CD4-positive, alpha-beta memory T cell (primary cell): ENCODE results near the gene RHD. TPM values are rescaled to one million over a fixed set of nuclear protein-coding genes. Genes with fewer than 3 reads are reported as not detected.
A peak's percentile ranks its signal among the peaks of the same experiment; 100 is the strongest.
"Not testable (repeated sequence)": the region's sequence is repeated elsewhere in the genome, so short reads cannot be mapped to it uniquely, and the experiment has no call there.

Experiments used
- CTCF ChIA-PET: fragments of 350-600 bp; sonication (Branson Sonifier 250); formaldehyde crosslinking; loops from one replicate; lab custom pipeline; 2021; ENCODE audit warnings: inconsistent platforms; ENCODE audit not compliant: partially characterized antibody; lab: Charles Lee
- POLR2A ChIA-PET: fragments of 350-600 bp; sonication (Branson Sonifier 250); formaldehyde crosslinking; loops from one replicate; lab custom pipeline; 2021; ENCODE audit not compliant: partially characterized antibody; lab: Charles Lee
- DNase-seq, 5 donors: peaks; one replicate each; pipeline versions ENCODE4 v3.0.0 to v3.0.0-alpha.2; 2020 to 2022; ENCODE audit warnings: mixed read lengths in 1 of 5
- H3K27ac ChIP-seq: one replicate; pipeline ENCODE4 v1.7.0; 2013; ENCODE audit warnings: low read depth, low read length
- H3K27me3 ChIP-seq: 2 replicates; pipeline ENCODE4 v1.7.0; 2013; ENCODE audit warnings: mild to moderate bottlenecking, low read length, moderate library complexity; ENCODE audit not compliant: insufficient read depth
- H3K36me3 ChIP-seq: 2 replicates; pipeline ENCODE4 v1.7.0; 2013; ENCODE audit warnings: mild to moderate bottlenecking, low read length, moderate library complexity; ENCODE audit not compliant: insufficient read depth
- H3K4me1 ChIP-seq: 2 replicates; pipeline ENCODE4 v1.7.0; 2013; ENCODE audit warnings: mild to moderate bottlenecking, low read length, moderate library complexity; ENCODE audit not compliant: insufficient read depth
- H3K4me3 ChIP-seq, 2 donors: one replicate each; pipeline ENCODE4 v1.7.0; 2013; ENCODE audit warnings: low read length in 2 of 2, mild to moderate bottlenecking in 1 of 2
- H3K9me3 ChIP-seq, 2 donors: one replicate each; pipeline ENCODE4 v1.7.0; 2013; ENCODE audit warnings: low read length in 2 of 2, control low read depth in 1 of 2; ENCODE audit not compliant: control insufficient read depth in 1 of 2
- H3K27ac Mint-ChIP-seq, 7 donors: one replicate each; pipeline ENCODE4 v1.8.0; 2020 to 2021; ENCODE audit warnings: mixed read lengths in 7 of 7, mild to moderate bottlenecking in 6 of 7, inconsistent platforms in 3 of 7, moderate library complexity in 3 of 7
- H3K27me3 Mint-ChIP-seq, 2 donors: one replicate each; pipeline ENCODE4 v1.8.0; 2020 to 2021; ENCODE audit warnings: mixed read lengths in 2 of 2
- H3K36me3 Mint-ChIP-seq, 2 donors: one replicate each; pipeline ENCODE4 v1.8.0; 2020 to 2021; ENCODE audit warnings: mixed read lengths in 2 of 2, inconsistent platforms in 1 of 2, mild to moderate bottlenecking in 1 of 2
- H3K4me1 Mint-ChIP-seq, 4 donors: one replicate each; pipeline ENCODE4 v1.8.0; 2020 to 2021; ENCODE audit warnings: mixed read lengths in 4 of 4, mild to moderate bottlenecking in 1 of 4
- H3K4me3 Mint-ChIP-seq, 8 donors: one replicate each; pipeline ENCODE4 v1.8.0; 2020 to 2021; ENCODE audit warnings: mixed read lengths in 8 of 8, mild to moderate bottlenecking in 7 of 8, moderate library complexity in 6 of 8, inconsistent platforms in 3 of 8
- H3K9me3 Mint-ChIP-seq, 8 donors: one replicate each; pipeline ENCODE4 v1.8.0; 2020 to 2021; ENCODE audit warnings: mixed read lengths in 8 of 8, mild to moderate bottlenecking in 5 of 8, inconsistent platforms in 3 of 8, moderate library complexity in 1 of 8
- intact Hi-C: fragments of 100-400 bp; cut with micrococcal nuclease; formaldehyde crosslinking; loops from one replicate; pipeline ENCODE4 v1.15.1; 2023
- polyA plus RNA-seq, 2 donors: library from polyadenylated mRNA; unstranded; fragments of 300-500 nt; fragmentation: Illumina TruSeq; gene quantifications; one replicate each; pipeline ENCODE4 v1.2.3, GENCODE V29; 2021
- total RNA-seq, 2 experiments: library from RNA; stranded (reverse); gene quantifications; one replicate each; pipeline ENCODE4 v1.2.3, GENCODE V29; 2021

Gene RHD
- total and polyA plus RNA-seq, 4 experiments from 2014 or later = 0.13 to 0.44 (median 0.15) TPM; not detected in 1

GRCh38 chr1:25236261-25236660, 36.0 kb upstream of the RHD start:
- H3K9me3 Mint-ChIP-seq, CTCF ChIA-PET, H3K27ac ChIP-seq, intact Hi-C loops, DNase-seq, H3K27me3 ChIP-seq, H3K4me3 ChIP-seq, H3K4me3 Mint-ChIP-seq, H3K36me3 ChIP-seq, H3K27me3 Mint-ChIP-seq, H3K9me3 ChIP-seq: not testable (repeated sequence)
- peaks cover 24 to 38% (median 25%) of the 10 kb centered on the region in 4 donors for H3K4me1 Mint-ChIP-seq
- POLR2A ChIA-PET = interaction anchor here (1.6 kb wide), 1 partner anchor 11 kb away, joined by 5 read pairs; the partner anchor contains the start of gene RSRP1
- peak overlapping the region in 1 of 7 donors; percentile 73 for H3K27ac Mint-ChIP-seq
- peaks cover 5 to 24% of the 10 kb centered on the region in 2 donors for H3K36me3 Mint-ChIP-seq
- H3K4me1 ChIP-seq = peaks cover 47% of the 10 kb centered on the region

- Histone ChIP-seq H3K27ac (no peak overlapping the region), H3K9me3 (no peaks in the 10 kb centered on the region), H3K4me3 (no peak overlapping the region), H3K27me3 (no peaks in the 10 kb centered on the region), H3K4me1 (peaks cover 55% of the 10 kb centered on the region), H3K36me3 (peaks cover 14% of the 10 kb centered on the region)
- H3K4me1 Mint-ChIP-seq = peaks cover 24 to 49% (median 34%) of the 10 kb centered on the region in 4 donors
- CTCF ChIA-PET = interaction anchor here (0.7 kb wide), 1 partner anchor 664 kb away, joined by 3 read pairs; no protein-coding TSS in a partner anchor
- peaks cover 10 to 34% of the 10 kb centered on the region in 2 donors for H3K36me3 Mint-ChIP-seq
- POLR2A ChIA-PET = interaction anchor here (2.8 kb wide), 1 partner anchor 10 kb away, joined by 13 read pairs; the partner anchor contains the start of gene RSRP1
- H3K27me3 Mint-ChIP-seq = no peaks in the 10 kb centered on the region
- DNase-seq = no peak
- H3K4me3 Mint-ChIP-seq = peak overlapping the region in 1 of 8 donors; percentile 24
- H3K27ac Mint-ChIP-seq = peak overlapping the region in 5 of 7 donors; percentile 27 to 77 (median 64)
- peaks cover 0 to 3% (median 0%) of the 10 kb centered on the region in 8 donors for H3K9me3 Mint-ChIP-seq
- intact Hi-C loops = no loop called here
Measured at GRCh38 chr1:25238046-25238445, 34.3 kb upstream of the RHD start.

- peak overlapping the region; percentile 19 to 69 for H3K4me3 ChIP-seq
- Mint-ChIP-seq H3K27me3 (no peaks in the 10 kb centered on the region), H3K4me3 (peak overlapping the region; percentile 88 to 92 (median 90)), H3K4me1 (peaks cover 32 to 63% (median 44%) of the 10 kb centered on the region in 4 donors), H3K9me3 (peaks cover 0 to 6% (median 0%) of the 10 kb centered on the region in 8 donors), H3K27ac (peak overlapping the region; percentile 94 to 100 (median 96)), H3K36me3 (peaks cover 26 to 50% of the 10 kb centered on the region in 2 donors)
- H3K36me3 ChIP-seq = peaks cover 33% of the 10 kb centered on the region
- intact Hi-C loops = loop anchor here (1.0 to 10.0 kb wide), 4 partner anchors 7 to 885 kb away; partner anchors contain the start of genes RSRP1 and SYF2
- ChIA-PET POLR2A (interaction anchor here (0.6 to 6.8 kb wide), 9 partner anchors 8 to 597 kb away, joined by 3 to 96 read pairs (median 3); partner anchors contain the start of genes RSRP1, SRRM1, SYF2 and TMEM50A), CTCF (interaction anchor here (0.6 to 1.7 kb wide), 10 partner anchors 8 to 281 kb away, joined by 3 to 6 read pairs (median 4); partner anchors contain the start of genes MACO1 and SYF2)
- no peaks in the 10 kb centered on the region for H3K9me3 ChIP-seq
- peaks cover 65% of the 10 kb centered on the region for H3K4me1 ChIP-seq
- peak; percentile 84 to 92 (median 84) for DNase-seq
- H3K27me3 ChIP-seq = no peaks in the 10 kb centered on the region
- H3K27ac ChIP-seq = peak overlapping the region; percentile 77
Measured at GRCh38 chr1:25239681-25240541, 32.4 kb upstream of the RHD start.

- Mint-ChIP-seq H3K4me1 (peaks cover 40 to 98% (median 61%) of the 10 kb centered on the region in 4 donors), H3K27me3 (peaks cover 0 to 2% of the 10 kb centered on the region in 2 donors), H3K27ac (peak overlapping the region in 5 of 7 donors; percentile 61 to 100 (median 66)), H3K9me3 (peaks cover 0 to 23% (median 0%) of the 10 kb centered on the region in 8 donors), H3K4me3 (peak overlapping the region in 7 of 8 donors; percentile 34 to 100 (median 52)), H3K36me3 (peaks cover 48 to 79% of the 10 kb centered on the region in 2 donors)
- Histone ChIP-seq H3K4me3 (no peak overlapping the region), H3K27me3 (no peaks in the 10 kb centered on the region), H3K27ac (no peak overlapping the region), H3K4me1 (peaks cover 75% of the 10 kb centered on the region), H3K36me3 (peaks cover 42% of the 10 kb centered on the region), H3K9me3 (no peaks in the 10 kb centered on the region)
- CTCF ChIA-PET = interaction anchor here (2.0 kb wide), 1 partner anchor 11 kb away, joined by 7 read pairs; the partner anchor contains the start of gene SYF2
- no peak for DNase-seq
- intact Hi-C loops = loop anchor here (10.0 kb wide), 2 partner anchors 551 to 881 kb away; no protein-coding TSS in a partner anchor
- POLR2A ChIA-PET = interaction anchor here (1.3 to 6.8 kb wide), 2 partner anchors 12 to 18 kb away, joined by 4 to 96 read pairs; partner anchors contain the start of gene SYF2
Measured at GRCh38 chr1:25243907-25244306, 28.4 kb upstream of the RHD start.

GRCh38 chr1:25245393-25245792, 26.9 kb upstream of the RHD start:
- intact Hi-C loops = loop anchor here (10.0 kb wide), 2 partner anchors 549 to 879 kb away; no protein-coding TSS in a partner anchor
- Mint-ChIP-seq H3K36me3 (peaks cover 48 to 69% of the 10 kb centered on the region in 2 donors), H3K4me1 (peaks cover 30 to 84% (median 49%) of the 10 kb centered on the region in 4 donors), H3K27me3 (peaks cover 0 to 2% of the 10 kb centered on the region in 2 donors), H3K4me3 (peak overlapping the region; percentile 96 to 100 (median 98)), H3K27ac (peak overlapping the region; percentile 99 to 100 (median 100)), H3K9me3 (peaks cover 0 to 20% (median 0%) of the 10 kb centered on the region in 8 donors)
- ChIA-PET CTCF (interaction anchor here (1.1 to 2.0 kb wide), 2 partner anchors 10 to 13 kb away, joined by 3 to 7 read pairs; partner anchors contain the start of gene SYF2), POLR2A (interaction anchor here (0.6 to 6.8 kb wide), 6 partner anchors 13 to 1430 kb away, joined by 3 to 96 read pairs (median 3); partner anchors contain the start of gene SYF2)
- DNase-seq = no peak
- Histone ChIP-seq H3K27me3 (no peaks in the 10 kb centered on the region), H3K9me3 (no peaks in the 10 kb centered on the region), H3K4me1 (peaks cover 63% of the 10 kb centered on the region), H3K36me3 (peaks cover 42% of the 10 kb centered on the region), H3K27ac (peak overlapping the region; percentile 97), H3K4me3 (peak overlapping the region in 1 of 2 donors; percentile 98)

GRCh38 chr1:25245809-25246599, 26.3 kb upstream of the RHD start:
- ChIA-PET POLR2A (interaction anchor here (0.8 to 6.8 kb wide), 9 partner anchors 11 to 574 kb away, joined by 3 to 109 read pairs (median 18); partner anchors contain the start of genes MACO1, MTFR1L, SYF2 and TMEM50A), CTCF (interaction anchor here (2.0 kb wide), 1 partner anchor 13 kb away, joined by 7 read pairs; the partner anchor contains the start of gene SYF2)
- Histone ChIP-seq H3K27ac (peak overlapping the region; percentile 97), H3K4me1 (peaks cover 57% of the 10 kb centered on the region), H3K36me3 (peaks cover 42% of the 10 kb centered on the region), H3K4me3 (peak overlapping the region; percentile 89 to 98), H3K9me3 (no peaks in the 10 kb centered on the region), H3K27me3 (no peaks in the 10 kb centered on the region)
- Mint-ChIP-seq H3K27ac (peak overlapping the region; percentile 99 to 100 (median 100)), H3K36me3 (peaks cover 48 to 63% of the 10 kb centered on the region in 2 donors), H3K27me3 (peaks cover 0 to 2% of the 10 kb centered on the region in 2 donors), H3K4me3 (peak overlapping the region; percentile 96 to 100 (median 98)), H3K4me1 (peaks cover 27 to 78% (median 45%) of the 10 kb centered on the region in 4 donors), H3K9me3 (peaks cover 0 to 20% (median 0%) of the 10 kb centered on the region in 8 donors)
- intact Hi-C loops = loop anchor here (2.0 to 10.0 kb wide), 4 partner anchors 93 to 1265 kb away; partner anchors contain the start of genes SRSF10 and TMEM50A
- peak in 1 of 5 donors; percentile 24 for DNase-seq
